Endothelial cell of umbilical vein (primary cell): ENCODE data around the gene NUMA1.

Source experiments
- JUN ChIP-seq: IDR thresholded peaks from 2 replicates; pipeline ENCODE4 v1.6.1; 2011; ENCODE audit warnings: borderline replicate concordance, low read depth; ENCODE audit not compliant: insufficient read length, insufficient read depth
- POLR2A ChIP-seq: IDR thresholded peaks from 2 replicates; pipeline ENCODE4 v1.6.1; 2012; ENCODE audit warnings: low read depth, mild to moderate bottlenecking, control low read depth, low read length
- POLR2AphosphoS5 ChIP-seq: IDR thresholded peaks from 2 replicates; pipeline ENCODE4 v1.6.1; 2012; ENCODE audit warnings: low read depth, mild to moderate bottlenecking, control low read depth, low read length, moderate library complexity; ENCODE audit not compliant: insufficient read depth
- TF ChIP-seq, protein P1 (sequence below), 2 donors: IDR thresholded peaks; 1 replicate in 1 of 2; 2 replicates in 1 of 2; pipeline ENCODE4 v1.5.1; 2011; ENCODE audit warnings: low read length in 2 of 2, mild to moderate bottlenecking in 2 of 2, moderate library complexity in 2 of 2, control low read depth in 1 of 2, inconsistent platforms in 1 of 2, low read depth in 1 of 2; ENCODE audit not compliant: insufficient read depth in 1 of 2; ENCODE audit errors: extremely low read depth in 1 of 2

- TF ChIP-seq, protein P1, sequence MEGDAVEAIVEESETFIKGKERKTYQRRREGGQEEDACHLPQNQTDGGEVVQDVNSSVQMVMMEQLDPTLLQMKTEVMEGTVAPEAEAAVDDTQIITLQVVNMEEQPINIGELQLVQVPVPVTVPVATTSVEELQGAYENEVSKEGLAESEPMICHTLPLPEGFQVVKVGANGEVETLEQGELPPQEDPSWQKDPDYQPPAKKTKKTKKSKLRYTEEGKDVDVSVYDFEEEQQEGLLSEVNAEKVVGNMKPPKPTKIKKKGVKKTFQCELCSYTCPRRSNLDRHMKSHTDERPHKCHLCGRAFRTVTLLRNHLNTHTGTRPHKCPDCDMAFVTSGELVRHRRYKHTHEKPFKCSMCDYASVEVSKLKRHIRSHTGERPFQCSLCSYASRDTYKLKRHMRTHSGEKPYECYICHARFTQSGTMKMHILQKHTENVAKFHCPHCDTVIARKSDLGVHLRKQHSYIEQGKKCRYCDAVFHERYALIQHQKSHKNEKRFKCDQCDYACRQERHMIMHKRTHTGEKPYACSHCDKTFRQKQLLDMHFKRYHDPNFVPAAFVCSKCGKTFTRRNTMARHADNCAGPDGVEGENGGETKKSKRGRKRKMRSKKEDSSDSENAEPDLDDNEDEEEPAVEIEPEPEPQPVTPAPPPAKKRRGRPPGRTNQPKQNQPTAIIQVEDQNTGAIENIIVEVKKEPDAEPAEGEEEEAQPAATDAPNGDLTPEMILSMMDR (IDR thresholded peaks at IDR 0.05; ENCODE audit: extremely low read depth in 1 of 2, insufficient read depth in 1 of 2, low read depth in 1 of 2, low read length in 2 of 2), result no peak
- TF ChIP-seq JUN (no peak), POLR2AphosphoS5 (no peak), POLR2A (no peak)
Measured at GRCh38 chr11:72103754-72104167, 23.4 kb upstream of the NUMA1 start.
